Brain pericyte (primary cell): ENCODE results near the gene TRPC1.
"Not testable (repeated sequence)": the region's sequence is repeated elsewhere in the genome, so short reads cannot be mapped to it uniquely, and the experiment has no call there.

Experiments
- DNase-seq: peaks from one replicate; pipeline ENCODE4 v3.0.0-alpha.2; 2012; ENCODE audit warnings: low read depth, low spot score

TRPC1 gene

DNA sequence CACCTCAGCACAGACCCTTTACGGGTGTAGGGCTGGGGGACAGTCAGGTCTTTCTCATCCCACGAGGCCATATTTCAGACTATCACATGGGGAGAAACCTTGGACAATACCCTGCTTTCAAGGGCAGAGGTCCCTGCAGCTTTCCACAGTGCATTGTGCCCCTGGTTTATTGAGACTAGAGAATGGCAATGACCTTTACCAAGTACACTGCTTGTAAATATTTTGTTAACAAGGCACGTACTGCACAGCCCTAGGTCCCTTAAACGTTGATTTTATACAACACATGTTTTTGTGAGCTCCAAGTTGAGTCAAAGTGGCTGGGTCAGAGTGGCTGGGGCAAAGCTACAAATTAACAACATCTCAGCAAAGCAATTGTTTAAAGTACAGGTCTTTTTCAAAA, 28.8 kb downstream of the TRPC1 start:
- not testable (repeated sequence) for DNase-seq

DNA sequence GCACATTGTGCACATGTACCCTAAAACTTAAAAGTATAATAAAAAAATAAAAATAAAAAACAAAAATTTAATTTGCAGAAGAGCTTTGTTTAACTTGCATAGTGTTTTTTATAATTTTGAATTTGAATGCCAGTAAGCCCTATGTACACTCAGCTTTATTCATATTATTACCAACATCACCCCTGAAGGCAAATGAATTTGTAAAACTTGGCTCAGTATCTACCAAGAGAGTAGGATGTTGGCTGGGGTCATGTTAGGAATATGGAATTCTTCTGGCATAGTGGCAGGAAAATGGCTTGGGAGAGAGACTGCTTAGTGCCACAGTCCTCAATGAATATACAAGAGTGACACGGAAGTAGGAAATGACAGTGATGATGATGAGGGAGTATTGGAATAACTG, 30.7 kb downstream of the TRPC1 start:
- DNase-seq = no peak

DNA sequence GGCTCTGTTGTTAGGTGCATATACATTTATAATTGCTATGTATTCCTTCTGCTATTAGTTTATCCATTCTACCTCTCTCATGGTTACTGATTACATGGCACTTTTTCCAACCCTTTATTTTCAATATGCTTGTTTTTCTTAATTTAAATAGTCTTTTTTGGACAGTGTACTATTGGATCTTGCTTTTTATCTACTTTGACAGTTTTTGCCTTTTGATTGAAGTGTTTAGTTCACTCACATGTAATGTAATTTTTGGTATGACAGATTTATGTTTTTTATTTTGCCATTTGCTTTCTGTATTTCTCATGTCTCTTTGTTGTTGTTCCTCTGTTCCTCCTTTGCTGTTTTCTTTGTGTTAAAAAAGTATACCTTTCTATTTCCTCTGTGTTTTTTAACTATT, 44.5 kb downstream of the TRPC1 start:
- DNase-seq = no peak

DNA sequence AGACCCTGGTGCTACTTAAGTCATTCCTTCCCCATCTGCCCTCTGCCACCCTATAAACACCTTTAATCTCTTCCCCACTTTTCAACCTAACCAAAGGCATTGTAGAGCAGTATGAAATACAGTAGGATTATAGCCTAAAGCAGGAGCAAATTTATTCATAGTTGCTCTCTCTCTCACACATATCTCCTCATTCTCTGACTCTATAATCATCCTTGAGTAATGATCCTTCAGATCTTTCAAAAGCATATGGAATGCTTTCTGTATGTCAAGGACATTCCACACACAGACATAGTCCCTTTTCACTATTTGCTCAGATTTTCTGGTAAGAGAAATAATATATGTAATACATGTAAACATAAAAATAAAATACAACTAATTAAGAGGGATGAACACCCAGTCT, 54.1 kb downstream of the TRPC1 start:
- DNase-seq = no peak

DNA sequence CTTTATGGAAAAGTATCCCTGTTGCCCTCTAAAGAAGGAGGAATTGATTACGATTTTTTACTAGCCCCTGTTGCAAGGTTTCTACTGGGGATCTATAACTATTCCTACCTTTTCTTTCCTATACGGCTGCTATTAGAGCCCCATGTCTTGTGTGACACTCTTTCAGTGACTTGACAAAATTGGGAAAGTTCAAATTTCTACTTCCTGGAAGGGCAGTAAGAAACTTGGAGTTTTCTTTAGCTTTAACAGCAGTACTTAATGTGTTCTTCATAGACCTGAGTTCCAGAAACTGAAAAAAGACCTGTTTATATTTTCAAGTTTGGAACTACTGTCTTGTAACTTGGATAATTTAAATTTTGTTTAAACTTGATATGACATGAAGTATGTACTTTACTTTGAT, 54.7 kb downstream of the TRPC1 start:
- no peak for DNase-seq

DNA sequence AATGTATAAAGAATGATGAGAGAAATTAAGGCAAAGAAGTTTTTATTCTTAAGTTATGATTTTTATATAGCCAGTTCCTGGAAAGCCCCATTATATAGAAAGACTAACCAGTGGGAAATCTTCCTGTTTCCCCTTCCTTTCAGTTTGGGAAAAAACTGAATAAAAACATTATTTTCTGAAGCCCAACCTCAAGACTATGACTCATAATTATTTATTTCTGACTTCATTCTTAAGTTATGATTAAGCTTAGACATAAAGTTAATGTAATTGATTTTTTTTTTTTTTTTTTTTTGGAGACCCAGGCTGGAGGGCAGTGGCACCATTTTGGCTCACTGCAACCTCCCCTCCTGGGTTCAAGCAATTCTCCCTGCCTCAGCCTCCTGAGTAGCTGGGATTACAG, 55.8 kb downstream of the TRPC1 start:
- DNase-seq = no peak

DNA sequence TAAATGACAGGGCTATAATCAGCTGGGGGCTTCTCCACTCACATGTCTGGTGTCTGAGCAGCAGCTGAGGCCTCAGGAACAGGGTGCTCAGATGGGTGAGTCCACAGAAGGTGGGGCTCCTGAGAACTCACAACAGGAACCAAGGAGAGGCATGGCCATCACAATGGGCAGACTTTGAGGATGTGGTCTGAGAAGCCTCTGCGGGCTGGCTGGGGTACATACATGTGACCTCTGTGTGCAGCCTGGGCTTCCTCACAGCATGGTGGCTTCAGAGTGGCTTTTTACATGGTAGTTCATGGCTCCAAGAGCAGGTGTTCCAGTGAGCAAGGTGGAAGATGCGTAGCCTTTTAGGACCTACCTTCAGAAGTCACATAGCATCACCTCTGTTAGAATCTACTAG, 58.8 kb downstream of the TRPC1 start:
- no peak for DNase-seq

DNA sequence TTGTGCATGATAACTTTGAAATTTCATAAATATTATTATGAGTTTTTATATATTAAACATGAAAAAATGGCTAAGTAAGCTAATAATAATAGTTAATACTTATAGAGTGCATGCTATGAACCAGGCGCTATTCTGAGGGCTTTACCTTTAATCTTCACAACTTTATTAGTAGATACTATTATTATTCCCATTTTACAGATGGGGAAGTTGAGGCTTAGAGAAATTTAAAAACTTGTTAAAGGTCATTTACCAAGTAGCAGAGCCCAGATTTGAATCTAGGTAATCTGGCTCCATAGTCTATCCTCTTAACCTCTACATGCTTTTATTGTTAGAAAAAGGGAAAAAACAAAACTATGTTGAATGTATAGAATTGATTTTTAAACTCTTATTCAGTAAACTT, 60.4 kb downstream of the TRPC1 start:
- no peak for DNase-seq

DNA sequence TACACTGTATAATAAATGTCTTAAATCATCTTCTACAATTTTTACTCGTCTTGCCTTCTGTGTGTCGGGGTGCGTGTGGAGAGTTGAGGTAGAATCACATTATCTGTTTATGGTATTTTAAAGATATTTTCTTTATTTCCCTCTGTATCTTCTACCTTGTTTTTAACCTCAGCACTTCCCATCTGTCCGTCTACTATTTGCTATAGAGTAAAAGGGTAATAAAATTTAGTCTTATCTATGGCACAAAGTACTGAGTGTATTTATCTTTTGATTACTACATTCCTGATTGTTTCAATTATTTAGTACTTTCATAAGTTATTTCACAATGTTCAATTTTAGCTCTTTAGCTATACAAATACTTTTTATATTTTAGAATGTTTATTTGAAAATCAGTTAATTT, 62.2 kb downstream of the TRPC1 start:
- no peak for DNase-seq

DNA sequence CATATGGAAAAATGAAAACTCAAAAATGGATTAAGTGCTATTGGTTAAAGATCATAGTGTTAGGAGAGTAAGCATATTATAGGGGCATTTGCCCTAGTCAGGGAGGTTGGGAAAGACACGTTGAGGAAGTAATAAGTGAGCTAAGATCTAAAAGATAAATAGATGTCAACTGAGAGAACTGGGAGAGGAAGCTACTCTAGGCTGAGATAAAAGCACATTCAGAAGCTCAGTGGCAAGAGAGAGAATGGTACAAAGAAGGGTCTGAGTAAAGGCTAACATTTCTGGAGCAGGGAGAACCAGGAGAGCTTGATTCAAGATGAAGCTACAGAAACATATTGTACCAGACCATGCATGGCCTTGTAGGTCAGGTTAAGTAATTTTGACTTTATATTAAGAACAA, 63.9 kb downstream of the TRPC1 start:
- no peak for DNase-seq

DNA sequence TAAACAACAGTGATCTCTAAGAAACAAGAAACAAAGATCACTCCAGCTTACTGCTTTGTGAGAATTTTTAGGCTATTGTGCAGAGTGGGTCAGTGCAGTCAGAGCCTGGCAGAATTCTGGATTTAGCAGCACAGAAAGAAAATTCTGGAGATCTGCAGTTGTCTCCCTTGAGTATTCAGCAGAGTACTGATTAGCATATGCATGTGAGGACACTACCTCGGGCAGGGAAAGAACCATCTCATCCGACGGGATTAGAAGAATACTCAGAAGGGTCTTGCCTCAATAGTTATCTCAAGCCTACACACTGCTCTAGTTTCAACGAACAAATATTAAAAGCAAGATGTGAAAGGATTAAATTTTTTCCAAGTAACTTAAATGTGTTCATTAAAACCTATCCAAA, 70.7 kb downstream of the TRPC1 start:
- DNase-seq = no peak

DNA sequence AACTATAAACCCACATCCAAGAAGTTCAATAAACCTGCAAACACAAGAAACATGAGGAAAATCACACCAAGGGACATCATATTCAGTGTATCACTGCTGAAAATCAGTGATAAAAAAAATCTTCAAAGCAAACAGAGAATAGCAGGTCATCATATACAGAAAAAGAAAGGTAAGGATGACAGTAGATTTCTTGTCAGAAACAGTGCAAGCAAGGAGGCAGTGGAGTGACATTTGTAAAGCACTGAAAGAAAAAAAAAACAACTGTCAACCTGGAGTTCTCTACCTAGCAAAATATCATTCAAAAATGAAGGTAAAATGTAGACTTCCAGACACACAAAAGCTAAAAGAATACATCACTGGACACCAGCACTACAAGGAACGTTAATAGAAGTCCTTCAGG, 71.5 kb downstream of the TRPC1 start:
- no peak for DNase-seq

DNA sequence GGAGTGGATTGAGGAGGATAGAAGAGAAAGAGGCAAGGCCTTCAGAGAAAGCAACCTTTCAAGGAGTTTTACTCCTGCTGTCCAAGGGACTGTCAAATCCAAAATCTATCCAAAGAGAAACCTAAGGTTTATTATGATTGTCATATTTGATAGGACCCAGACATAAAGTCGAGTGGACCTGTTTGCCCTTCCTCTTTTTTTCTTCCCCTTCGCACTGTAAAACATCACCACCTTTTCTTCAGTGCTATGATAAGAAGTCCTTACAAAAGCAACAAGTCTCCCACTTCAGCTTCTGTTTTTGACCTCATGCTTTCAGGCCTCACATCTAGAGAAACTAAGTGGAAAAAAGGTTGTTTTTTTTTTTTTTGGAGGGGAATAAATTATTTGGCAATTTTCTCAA, 73.0 kb downstream of the TRPC1 start:
- no peak for DNase-seq

DNA sequence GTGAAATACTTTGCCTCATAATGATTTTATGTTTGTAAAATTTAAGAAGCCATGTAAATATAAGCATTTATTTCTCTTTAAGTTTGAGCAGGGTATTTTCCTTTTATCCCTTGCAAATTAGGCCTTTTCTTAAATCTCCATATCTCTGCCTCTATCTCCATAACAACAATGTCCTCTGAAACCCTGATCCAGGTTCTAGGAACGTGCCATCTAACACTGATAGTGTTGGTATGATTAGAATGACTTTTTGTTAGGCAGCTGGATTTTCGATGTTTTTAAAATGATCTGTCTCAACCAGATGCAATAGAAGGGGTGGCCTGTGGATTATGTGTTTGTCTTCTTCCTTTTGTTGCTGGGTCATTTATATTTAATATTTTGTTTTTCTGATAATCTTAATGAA, 77.9 kb downstream of the TRPC1 start:
- DNase-seq = no peak

DNA sequence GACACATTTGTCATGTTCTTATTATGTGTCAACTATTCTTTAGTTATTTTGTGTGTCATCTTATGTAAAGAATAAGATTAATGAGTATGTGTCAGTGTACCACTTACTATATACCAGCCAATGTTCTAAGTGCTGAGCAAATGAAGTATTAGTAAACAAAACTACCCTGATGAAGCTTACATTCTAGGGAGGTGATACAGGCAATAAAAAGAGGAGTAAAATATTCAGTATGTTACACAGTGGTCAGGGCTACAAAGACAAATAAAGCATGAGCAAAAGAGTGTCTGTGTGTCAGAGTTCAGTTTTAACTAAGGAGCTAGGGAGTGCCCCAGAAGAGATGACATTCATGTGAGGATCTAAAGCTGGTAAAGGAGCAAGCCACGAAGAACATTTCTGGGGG, 79.1 kb downstream of the TRPC1 start:
- DNase-seq = no peak

DNA sequence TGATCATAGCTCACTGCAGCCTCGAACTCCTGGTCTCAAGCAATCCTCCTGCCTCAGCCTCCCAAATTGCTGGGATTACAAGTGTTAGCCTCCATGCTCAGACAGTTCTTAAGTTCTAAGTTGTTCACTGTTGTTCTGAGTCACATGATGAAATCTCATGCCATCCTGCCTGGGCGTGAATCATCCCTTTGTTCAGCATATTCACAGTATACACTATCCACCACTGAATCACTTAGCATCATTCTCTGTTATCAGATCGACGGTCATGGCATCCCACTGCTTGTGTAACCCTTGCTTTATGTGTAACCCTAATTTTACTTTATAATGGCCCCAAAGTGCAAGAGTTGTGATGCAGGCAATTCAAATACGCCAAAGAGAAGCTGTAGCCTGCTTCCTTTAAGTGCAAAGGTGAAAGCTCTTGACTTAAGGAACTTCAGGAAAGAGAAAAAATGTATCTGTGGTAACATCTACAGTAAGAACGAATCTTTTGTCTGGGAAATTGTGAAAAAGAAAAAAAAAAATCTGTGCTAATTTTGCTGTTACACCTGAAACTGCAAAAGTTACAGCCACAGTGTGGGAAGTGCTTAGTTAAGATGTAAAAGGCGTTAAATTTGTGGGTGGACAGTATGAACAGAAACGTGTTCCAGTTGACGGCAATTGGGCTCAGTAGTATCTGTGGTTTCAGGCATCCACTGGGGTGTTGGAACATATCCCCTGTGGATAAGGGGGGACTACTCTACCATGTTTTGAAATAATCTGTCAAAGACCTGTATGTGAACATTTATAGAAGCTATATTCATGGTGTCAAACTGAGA, 84.5 kb downstream of the TRPC1 start:
- peak; percentile 21 for DNase-seq

DNA sequence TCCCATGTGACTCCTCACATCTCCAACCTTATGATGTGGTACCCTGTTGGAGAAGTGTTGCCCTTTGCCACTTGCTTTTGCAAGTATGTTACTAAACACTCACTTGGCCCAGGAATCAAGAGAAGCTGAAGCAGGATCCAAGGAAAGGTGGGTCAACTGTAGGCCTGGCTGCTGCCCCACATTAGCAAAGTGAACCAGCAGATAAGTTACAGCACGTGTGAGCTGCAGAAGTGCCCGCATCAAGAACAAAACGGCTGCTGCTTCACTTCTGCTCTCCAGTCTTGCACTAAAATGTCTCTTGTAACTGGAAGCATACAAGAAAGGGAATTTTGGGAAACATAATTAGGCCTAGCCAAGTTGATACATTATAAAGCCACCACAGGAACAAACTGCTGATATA, 85.4 kb downstream of the TRPC1 start:
- no peak for DNase-seq

DNA sequence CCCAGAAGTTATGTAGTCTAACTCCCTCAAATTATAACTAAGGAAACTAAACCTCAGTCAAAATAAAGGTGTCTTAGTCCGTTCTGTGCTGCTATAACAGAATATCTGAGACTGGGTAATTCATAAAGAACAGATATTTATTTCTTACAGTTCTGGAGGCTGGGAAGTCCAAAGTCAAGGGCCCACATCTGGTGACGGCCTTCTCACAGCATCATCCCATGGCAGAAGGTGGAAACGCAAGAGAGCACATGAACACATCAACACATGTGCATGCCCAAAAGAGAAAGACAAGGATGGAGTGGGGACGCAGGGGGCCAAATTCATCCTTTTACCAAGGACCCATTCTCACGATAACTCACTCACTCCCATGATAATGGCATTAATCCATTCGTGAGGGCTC, 92.0 kb downstream of the TRPC1 start:
- DNase-seq = no peak

DNA sequence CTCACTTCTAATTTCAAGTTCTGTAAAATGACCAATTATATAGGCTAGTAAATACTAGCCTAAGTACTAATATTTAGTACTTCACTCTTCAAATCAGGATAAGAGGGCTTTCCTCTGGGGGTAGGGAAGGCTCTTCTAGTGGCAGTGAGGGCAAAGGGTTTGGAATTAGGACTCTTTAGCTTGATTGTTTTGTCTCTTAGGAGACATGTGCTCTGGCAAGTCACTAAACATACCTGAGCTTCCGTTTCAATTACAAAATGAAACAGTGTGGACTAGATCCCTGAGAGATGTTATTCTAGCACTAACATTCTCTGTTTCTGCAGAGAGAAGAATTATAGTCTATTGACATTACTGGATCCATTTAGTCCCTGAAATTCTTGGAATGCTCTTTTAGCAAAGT, 93.5 kb downstream of the TRPC1 start:
- no peak for DNase-seq

DNA sequence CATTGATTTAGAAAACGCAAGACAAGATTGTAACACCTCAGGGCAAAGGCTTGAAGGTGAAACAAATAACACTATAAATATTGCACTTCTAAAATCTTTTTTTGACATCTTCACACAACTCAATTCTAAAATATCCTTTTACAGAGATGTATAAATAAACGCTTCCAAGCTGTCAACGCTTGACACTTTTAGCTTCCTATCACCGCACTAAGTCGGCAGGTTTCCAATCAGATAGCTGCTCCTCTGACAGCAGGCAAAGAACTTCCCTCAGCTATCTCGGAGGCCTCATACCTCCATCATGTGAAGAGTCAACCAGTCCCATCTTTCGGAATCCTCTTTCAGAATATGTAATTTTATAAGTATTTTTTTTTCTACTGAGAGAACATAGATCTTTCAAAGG, 94.1 kb downstream of the TRPC1 start:
- DNase-seq = no peak

DNA sequence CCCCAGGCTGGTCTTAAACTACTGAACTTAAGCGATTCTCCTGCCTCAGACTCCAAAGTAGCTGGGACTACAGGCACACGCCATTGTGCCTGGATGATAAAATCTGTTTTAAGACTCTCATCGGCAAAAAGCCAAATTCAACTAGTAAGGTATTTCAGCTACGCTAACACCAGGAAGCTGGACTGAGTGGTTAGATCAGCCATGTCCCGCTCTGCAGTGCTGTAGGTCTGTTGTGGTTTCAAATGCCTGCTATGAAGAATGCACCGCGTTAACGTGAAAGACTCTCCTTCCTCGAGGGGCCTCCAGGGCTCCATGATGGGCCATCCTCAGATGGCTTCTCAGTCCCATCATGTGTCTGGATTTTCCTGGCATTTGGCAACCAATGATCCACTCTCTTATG, 94.8 kb downstream of the TRPC1 start:
- DNase-seq = no peak

DNA sequence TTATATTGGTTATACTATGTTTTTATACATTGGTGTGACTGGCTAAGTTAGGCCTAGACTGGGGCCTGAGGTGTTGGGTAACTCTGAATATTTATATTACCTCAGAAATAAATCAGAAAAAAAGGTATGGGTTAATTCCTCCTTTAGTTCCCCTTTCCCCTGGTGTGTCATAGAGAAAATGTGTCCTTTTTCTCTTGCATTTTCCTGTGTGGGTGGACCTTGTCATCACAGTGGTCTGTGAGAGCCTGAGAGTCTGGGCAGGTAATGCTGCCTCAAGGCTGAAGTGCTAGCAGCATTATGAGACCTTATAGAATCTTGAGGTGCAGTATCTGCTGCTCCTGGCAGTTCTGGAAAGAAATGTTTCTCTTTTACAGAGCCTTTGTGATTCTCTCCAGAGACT, 95.3 kb downstream of the TRPC1 start:
- no peak for DNase-seq

DNA sequence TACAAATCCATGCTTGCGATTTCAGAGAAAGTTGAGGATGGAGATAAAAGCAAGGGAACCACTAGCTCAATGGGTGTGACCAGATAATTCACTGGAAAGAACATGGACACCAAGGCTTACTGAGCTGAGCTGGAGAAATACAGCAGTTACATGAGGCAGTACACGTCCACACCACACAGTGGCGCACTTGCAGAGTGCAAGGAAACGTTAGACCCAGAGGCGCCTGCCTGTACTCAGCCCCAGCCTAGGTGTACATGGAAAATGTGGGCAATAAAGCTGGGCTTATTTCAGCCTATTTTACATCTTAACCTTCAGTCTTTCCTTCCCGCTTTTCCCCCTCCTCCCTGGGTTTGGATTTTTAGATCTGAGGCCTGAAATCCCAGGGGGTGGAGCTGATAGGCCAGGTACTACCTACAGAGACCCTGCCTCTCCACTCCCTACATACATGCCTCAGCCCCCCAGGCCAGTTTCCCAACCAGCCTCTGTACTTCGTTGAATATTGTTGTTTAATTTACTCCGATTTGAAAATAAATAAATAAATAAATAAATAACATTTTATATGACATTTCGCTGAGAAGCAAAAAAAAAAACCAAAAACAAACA, 105.0 kb downstream of the TRPC1 start:
- DNase-seq = peak; percentile 25

DNA sequence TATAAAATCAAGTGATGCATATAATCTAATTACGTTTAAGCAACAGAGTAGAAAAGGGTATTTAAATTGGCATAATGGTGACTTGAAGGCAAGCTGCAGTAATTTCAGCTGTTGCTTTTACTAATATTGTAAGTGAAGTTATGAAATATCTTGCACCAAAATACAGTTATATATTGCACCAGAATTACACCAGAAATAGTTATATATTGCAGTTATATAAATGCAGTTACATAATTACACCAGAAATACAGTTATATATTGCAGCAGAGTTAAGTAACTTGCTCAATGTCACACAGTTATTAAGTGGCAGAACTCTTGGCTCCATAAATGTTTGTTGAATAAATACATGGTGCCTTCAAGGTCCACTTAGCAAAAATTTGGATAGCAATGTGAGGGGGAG, 113.7 kb downstream of the TRPC1 start:
- no peak for DNase-seq
